ENCODE results near the gene EVX1.

The EVX1 gene

GRCh38 chr7:27205325-27206280 lies 37.0 kb upstream of the EVX1 start:
- DNase-seq, result no peak

- no peak for DNase-seq
Observed at GRCh38 chr7:27207348-27207985, 35.1 kb upstream of the EVX1 start.

- DNase-seq, result no peak
Observed at GRCh38 chr7:27208998-27209397, 33.6 kb upstream of the EVX1 start.

- no peak for DNase-seq
Observed at GRCh38 chr7:27209933-27210440, 32.6 kb upstream of the EVX1 start.

- DNase-seq, result no peak
Observed at GRCh38 chr7:27210441-27211083, 32.0 kb upstream of the EVX1 start.

GRCh38 chr7:27211084-27211446 lies 31.5 kb upstream of the EVX1 start:
- DNase-seq, result no peak

- no peak for DNase-seq
Observed at GRCh38 chr7:27211764-27212204, 30.8 kb upstream of the EVX1 start.

- no peak for DNase-seq
Observed at GRCh38 chr7:27212497-27213432, 29.8 kb upstream of the EVX1 start.

- no peak for DNase-seq
Observed at GRCh38 chr7:27213433-27214238, 29.0 kb upstream of the EVX1 start.

- DNase-seq, result no peak
Observed at GRCh38 chr7:27214239-27214950, 28.2 kb upstream of the EVX1 start.

GRCh38 chr7:27215356-27215755 lies 27.2 kb upstream of the EVX1 start:
- no peak for DNase-seq

- no peak for DNase-seq
Observed at GRCh38 chr7:27217951-27218350, 24.7 kb upstream of the EVX1 start.

- DNase-seq, result no peak
Observed at GRCh38 chr7:27219821-27220220, 22.8 kb upstream of the EVX1 start.

GRCh38 chr7:27220440-27220955 lies 22.1 kb upstream of the EVX1 start:
- DNase-seq, result no peak

- no peak for DNase-seq
Observed at GRCh38 chr7:27221201-27221797, 21.3 kb upstream of the EVX1 start.

GRCh38 chr7:27223941-27224575 lies 18.5 kb upstream of the EVX1 start:
- no peak for DNase-seq

GRCh38 chr7:27224983-27225934 lies 17.3 kb upstream of the EVX1 start:
- no peak for DNase-seq

- no peak for DNase-seq
Observed at GRCh38 chr7:27229448-27229847, 13.2 kb upstream of the EVX1 start.

All from cortex of kidney (tissue), 1 donor.